ENCODE measurements around the gene DAAM1. TPM values are rescaled to one million over a fixed set of nuclear protein-coding genes. Genes with fewer than 3 reads are reported as not detected.

DAAM1 gene
- total RNA-seq, 1 experiment from 2014 or later = 35.3 TPM

- no peaks in the 10 kb centered on the region for H3K4me1 Mint-ChIP-seq (ENCODE audit: low read depth, unreplicated experiment)
- H3K27ac Mint-ChIP-seq (ENCODE audit: unreplicated experiment) = no peak overlapping the region
- H3K9me3 Mint-ChIP-seq (ENCODE audit: unreplicated experiment) = no peaks in the 10 kb centered on the region
- ChIA-PET POLR2A (no interaction called here), CTCF (no interaction called here)
- no peaks in the 10 kb centered on the region for H3K9me3 ChIP-seq
- intact Hi-C loops (cut with micrococcal nuclease; ENCODE audit: unreplicated experiment) = no loop called here
- BruUV-seq (replicated peaks) = no TSS peak
- H3K4me3 ChIP-seq (ENCODE audit: low read depth, low read length) = no peak overlapping the region
- H3K27me3 ChIP-seq (replicated peaks; ENCODE audit: control insufficient read depth, insufficient read depth, low read length) = no peaks in the 10 kb centered on the region
- DNase-seq = no peak
- peaks cover 28% of the 10 kb centered on the region for H3K27me3 Mint-ChIP-seq (ENCODE audit: insufficient read depth, unreplicated experiment)
- H3K4me3 Mint-ChIP-seq (ENCODE audit: unreplicated experiment) = no peak overlapping the region
- H3K36me3 ChIP-seq (ENCODE audit: control insufficient read depth, insufficient read depth, low read length) = no peaks in the 10 kb centered on the region
- H3K36me3 Mint-ChIP-seq (ENCODE audit: insufficient read depth, unreplicated experiment) = no peaks in the 10 kb centered on the region
- TF ChIP-seq, protein P1, sequence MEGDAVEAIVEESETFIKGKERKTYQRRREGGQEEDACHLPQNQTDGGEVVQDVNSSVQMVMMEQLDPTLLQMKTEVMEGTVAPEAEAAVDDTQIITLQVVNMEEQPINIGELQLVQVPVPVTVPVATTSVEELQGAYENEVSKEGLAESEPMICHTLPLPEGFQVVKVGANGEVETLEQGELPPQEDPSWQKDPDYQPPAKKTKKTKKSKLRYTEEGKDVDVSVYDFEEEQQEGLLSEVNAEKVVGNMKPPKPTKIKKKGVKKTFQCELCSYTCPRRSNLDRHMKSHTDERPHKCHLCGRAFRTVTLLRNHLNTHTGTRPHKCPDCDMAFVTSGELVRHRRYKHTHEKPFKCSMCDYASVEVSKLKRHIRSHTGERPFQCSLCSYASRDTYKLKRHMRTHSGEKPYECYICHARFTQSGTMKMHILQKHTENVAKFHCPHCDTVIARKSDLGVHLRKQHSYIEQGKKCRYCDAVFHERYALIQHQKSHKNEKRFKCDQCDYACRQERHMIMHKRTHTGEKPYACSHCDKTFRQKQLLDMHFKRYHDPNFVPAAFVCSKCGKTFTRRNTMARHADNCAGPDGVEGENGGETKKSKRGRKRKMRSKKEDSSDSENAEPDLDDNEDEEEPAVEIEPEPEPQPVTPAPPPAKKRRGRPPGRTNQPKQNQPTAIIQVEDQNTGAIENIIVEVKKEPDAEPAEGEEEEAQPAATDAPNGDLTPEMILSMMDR (IDR thresholded peaks at IDR 0.05; ENCODE audit: insufficient read depth in 1 of 2, low read depth in 1 of 2, low read length in 1 of 2, severe bottlenecking in 1 of 2, unreplicated experiment in 1 of 2) = no peak
- H3K4me1 ChIP-seq = no peaks in the 10 kb centered on the region
Measured at GRCh38 chr14:59417311-59417710, 228.8 kb downstream of the DAAM1 start.

- Mint-ChIP-seq H3K36me3 (ENCODE audit: insufficient read depth, unreplicated experiment) (no peaks in the 10 kb centered on the region), H3K4me3 (ENCODE audit: unreplicated experiment) (no peak overlapping the region), H3K4me1 (ENCODE audit: low read depth, unreplicated experiment) (no peaks in the 10 kb centered on the region), H3K9me3 (ENCODE audit: unreplicated experiment) (no peaks in the 10 kb centered on the region), H3K27me3 (ENCODE audit: insufficient read depth, unreplicated experiment) (peaks cover 25% of the 10 kb centered on the region), H3K27ac (ENCODE audit: unreplicated experiment) (no peak overlapping the region)
- no TSS peak for BruUV-seq (replicated peaks)
- H3K4me1 ChIP-seq = no peaks in the 10 kb centered on the region
- ChIA-PET POLR2A (interaction anchor here (0.6 kb wide), 1 partner anchor 12 kb away, joined by 3 read pairs; no protein-coding TSS in a partner anchor), CTCF (no interaction called here)
- H3K27me3 ChIP-seq (replicated peaks; ENCODE audit: control insufficient read depth, insufficient read depth, low read length) = no peaks in the 10 kb centered on the region
- intact Hi-C loops (cut with micrococcal nuclease; ENCODE audit: unreplicated experiment) = no loop called here
- no peaks in the 10 kb centered on the region for H3K9me3 ChIP-seq
- no peaks in the 10 kb centered on the region for H3K36me3 ChIP-seq (ENCODE audit: control insufficient read depth, insufficient read depth, low read length)
- no peak for DNase-seq
- H3K4me3 ChIP-seq (ENCODE audit: low read depth, low read length) = no peak overlapping the region
- TF ChIP-seq, protein P1 (IDR thresholded peaks at IDR 0.05; ENCODE audit: insufficient read depth in 1 of 2, low read depth in 1 of 2, low read length in 1 of 2, severe bottlenecking in 1 of 2, unreplicated experiment in 1 of 2) = no peak
Measured at GRCh38 chr14:59419303-59419702, 230.8 kb downstream of the DAAM1 start.
